KBM-7 (cell line): ENCODE results near the gene TAOK1.

Experiments used
- DNase-seq: peaks from one replicate; pipeline ENCODE4 v3.0.0-alpha.2; 2015
- in situ Hi-C: fragments of 300-500 bp; cut with MboI; formaldehyde crosslinking; loops from 2 replicates; pipeline ENCODE4 v1.14.3; 2020; ENCODE audit warnings: low sequenced_read_pairs, low pct_unique_long_range_greater_than_20kb, mixed read lengths

The TAOK1 gene

GRCh38 chr17:29597361-29598172 is 207.4 kb downstream of the TAOK1 start:
- DNase-seq: no peak
- in situ Hi-C loops: no loop called here
